GM20000 (cell line): ENCODE results near the gene MBNL2.

ENCODE experiments used
- DNase-seq: peaks from one replicate; pipeline ENCODE4 v3.0.0; 2012; ENCODE audit warnings: low spot score
- CTCF ChIP-seq: IDR thresholded peaks from 2 replicates; pipeline ENCODE4 v1.5.1; 2012; ENCODE audit warnings: mild to moderate bottlenecking, control low read depth; ENCODE audit errors: extremely low read depth, missing control alignments

The MBNL2 gene

GRCh38 chr13:97322740-97323342, 100.7 kb downstream of the MBNL2 start:
- no peak for DNase-seq
- TF ChIP-seq CTCF: no peak

- no peak for TF ChIP-seq CTCF
- DNase-seq: no peak
Measured at GRCh38 chr13:97324115-97324514, 102.0 kb downstream of the MBNL2 start.

- TF ChIP-seq CTCF: no peak
- no peak for DNase-seq
Measured at GRCh38 chr13:97325738-97326137, 103.6 kb downstream of the MBNL2 start.

- no peak for TF ChIP-seq CTCF
Measured at GRCh38 chr13:97327086-97327485, 105.0 kb downstream of the MBNL2 start.

GRCh38 chr13:97327506-97328221, 105.5 kb downstream of the MBNL2 start:
- no peak for TF ChIP-seq CTCF
- DNase-seq: no peak

More at GRCh38 chr13:97327086-97327485, 105.0 kb downstream of the MBNL2 start:
- no peak for DNase-seq

- DNase-seq: no peak
- TF ChIP-seq CTCF: no peak
Measured at GRCh38 chr13:97328222-97328790, 106.2 kb downstream of the MBNL2 start.

GRCh38 chr13:97329331-97329730, 107.2 kb downstream of the MBNL2 start:
- no peak for TF ChIP-seq CTCF
- no peak for DNase-seq
